Measurements from ENCODE around the gene SLC12A8. TPM values are rescaled to one million over a fixed set of nuclear protein-coding genes. Genes with fewer than 3 reads are reported as not detected.

Gene SLC12A8
- polyA plus RNA-seq, 1 experiment: 8.4 TPM

GRCh38 chr3:125137358-125138033 lies 75.1 kb downstream of the SLC12A8 start:
- Histone ChIP-seq H3K4me3 (ENCODE audit: low read depth, low read length) (no peak overlapping the region), H3K36me3 (ENCODE audit: control insufficient read depth, insufficient read depth, low read length) (no peaks in the 10 kb centered on the region), H3K27me3 (ENCODE audit: control insufficient read depth, insufficient read depth, low read length) (no peaks in the 10 kb centered on the region)
- POLR2A ChIA-PET: no interaction called here
- CTCF ChIA-PET: interaction anchor here (0.5 kb wide), 1 partner anchor 33 kb away, joined by 3 read pairs; no protein-coding TSS in a partner anchor
- no peak for DNase-seq (ENCODE audit: low read depth)
- TF ChIP-seq CTCF (IDR thresholded peaks at IDR 0.05; ENCODE audit: insufficient read depth, low read depth, low read length): no peak

GRCh38 chr3:125136966-125137357 lies 75.6 kb downstream of the SLC12A8 start:
- H3K27me3 ChIP-seq (ENCODE audit: control insufficient read depth, insufficient read depth, low read length): no peaks in the 10 kb centered on the region
- DNase-seq (ENCODE audit: low read depth): no peak
- POLR2A ChIA-PET: no interaction called here
- H3K4me3 ChIP-seq (ENCODE audit: low read depth, low read length): no peak overlapping the region
- TF ChIP-seq CTCF (IDR thresholded peaks at IDR 0.05; ENCODE audit: insufficient read depth, low read depth, low read length): no peak
- CTCF ChIA-PET: no interaction called here
- no peaks in the 10 kb centered on the region for H3K36me3 ChIP-seq (ENCODE audit: control insufficient read depth, insufficient read depth, low read length)

GRCh38 chr3:125136515-125136914 lies 76.0 kb downstream of the SLC12A8 start:
- no peak for DNase-seq (ENCODE audit: low read depth)
- POLR2A ChIA-PET: no interaction called here
- no peaks in the 10 kb centered on the region for H3K27me3 ChIP-seq (ENCODE audit: control insufficient read depth, insufficient read depth, low read length)
- CTCF ChIA-PET: no interaction called here
- no peak overlapping the region for H3K4me3 ChIP-seq (ENCODE audit: low read depth, low read length)
- TF ChIP-seq CTCF (IDR thresholded peaks at IDR 0.05; ENCODE audit: insufficient read depth, low read depth, low read length): no peak
- no peaks in the 10 kb centered on the region for H3K36me3 ChIP-seq (ENCODE audit: control insufficient read depth, insufficient read depth, low read length)

- ChIA-PET POLR2A (no interaction called here), CTCF (interaction anchor here (1.0 kb wide), 1 partner anchor 75 kb away, joined by 3 read pairs; no protein-coding TSS in a partner anchor)
- no peak for TF ChIP-seq CTCF (IDR thresholded peaks at IDR 0.05; ENCODE audit: insufficient read depth, low read depth, low read length)
- DNase-seq (ENCODE audit: low read depth): no peak
- Histone ChIP-seq H3K36me3 (ENCODE audit: control insufficient read depth, insufficient read depth, low read length) (no peaks in the 10 kb centered on the region), H3K27me3 (ENCODE audit: control insufficient read depth, insufficient read depth, low read length) (no peaks in the 10 kb centered on the region), H3K4me3 (ENCODE audit: low read depth, low read length) (no peak overlapping the region)
Measured at GRCh38 chr3:125134952-125135351, 77.6 kb downstream of the SLC12A8 start.

GRCh38 chr3:125132815-125133214 lies 79.7 kb downstream of the SLC12A8 start:
- H3K4me3 ChIP-seq (ENCODE audit: low read depth, low read length): no peak overlapping the region
- ChIA-PET CTCF (interaction anchor here (0.7 to 1.0 kb wide), 3 partner anchors 12 to 204 kb away, joined by 3 to 6 read pairs (median 3); no protein-coding TSS in a partner anchor), POLR2A (interaction anchor here (0.6 kb wide), 1 partner anchor 22 kb away, joined by 3 read pairs; no protein-coding TSS in a partner anchor)
- no peak for DNase-seq (ENCODE audit: low read depth)
- no peaks in the 10 kb centered on the region for H3K27me3 ChIP-seq (ENCODE audit: control insufficient read depth, insufficient read depth, low read length)
- TF ChIP-seq CTCF (IDR thresholded peaks at IDR 0.05; ENCODE audit: insufficient read depth, low read depth, low read length): no peak
- H3K36me3 ChIP-seq (ENCODE audit: control insufficient read depth, insufficient read depth, low read length): no peaks in the 10 kb centered on the region

Data from BJ (cell line).